HG03196 (cell line): Measurements from ENCODE around the gene PTTG1IP.

Experiments used
- ATAC-seq: cut with Tn5 transposase; IDR thresholded peaks from one replicate; pipeline ENCODE4 v1.9.1; 2021; ENCODE audit not compliant: unreplicated experiment

The PTTG1IP gene

GRCh38 chr21:44869781-44870747 lies 3.4 kb downstream of the PTTG1IP start:
- ATAC-seq: no peak

- ATAC-seq: no peak
These were observed 4.8 kb downstream of the PTTG1IP start for GRCh38 chr21:44868707-44869106.

- ATAC-seq: no peak
These were observed 5.3 kb downstream of the PTTG1IP start for GRCh38 chr21:44867999-44868700.

- no peak for ATAC-seq
These were observed 6.0 kb downstream of the PTTG1IP start for GRCh38 chr21:44867464-44867863.

GRCh38 chr21:44866780-44867179 lies 6.7 kb downstream of the PTTG1IP start:
- no peak for ATAC-seq

GRCh38 chr21:44865561-44866280 lies 7.8 kb downstream of the PTTG1IP start:
- ATAC-seq: peak; percentile 67

- ATAC-seq: no peak
These were observed 10.4 kb downstream of the PTTG1IP start for GRCh38 chr21:44862869-44863685.

GRCh38 chr21:44858791-44859190 lies 14.7 kb downstream of the PTTG1IP start:
- no peak for ATAC-seq

- ATAC-seq: no peak
These were observed 15.2 kb downstream of the PTTG1IP start for GRCh38 chr21:44858291-44858690.

GRCh38 chr21:44857127-44857892 lies 16.2 kb downstream of the PTTG1IP start:
- no peak for ATAC-seq

GRCh38 chr21:44856131-44856530 lies 17.4 kb downstream of the PTTG1IP start:
- ATAC-seq: no peak

GRCh38 chr21:44855572-44855971 lies 17.9 kb downstream of the PTTG1IP start:
- no peak for ATAC-seq

GRCh38 chr21:44854664-44855446 lies 18.6 kb downstream of the PTTG1IP start:
- no peak for ATAC-seq

- ATAC-seq: no peak
These were observed 19.2 kb downstream of the PTTG1IP start for GRCh38 chr21:44854391-44854663.

- ATAC-seq: no peak
These were observed 19.7 kb downstream of the PTTG1IP start for GRCh38 chr21:44853601-44854390.

- no peak for ATAC-seq
These were observed 22.4 kb downstream of the PTTG1IP start for GRCh38 chr21:44850905-44851657.

GRCh38 chr21:44850208-44850800 lies 23.2 kb downstream of the PTTG1IP start:
- ATAC-seq: no peak
